ENCODE results near the gene MCRIP1.

DNA sequence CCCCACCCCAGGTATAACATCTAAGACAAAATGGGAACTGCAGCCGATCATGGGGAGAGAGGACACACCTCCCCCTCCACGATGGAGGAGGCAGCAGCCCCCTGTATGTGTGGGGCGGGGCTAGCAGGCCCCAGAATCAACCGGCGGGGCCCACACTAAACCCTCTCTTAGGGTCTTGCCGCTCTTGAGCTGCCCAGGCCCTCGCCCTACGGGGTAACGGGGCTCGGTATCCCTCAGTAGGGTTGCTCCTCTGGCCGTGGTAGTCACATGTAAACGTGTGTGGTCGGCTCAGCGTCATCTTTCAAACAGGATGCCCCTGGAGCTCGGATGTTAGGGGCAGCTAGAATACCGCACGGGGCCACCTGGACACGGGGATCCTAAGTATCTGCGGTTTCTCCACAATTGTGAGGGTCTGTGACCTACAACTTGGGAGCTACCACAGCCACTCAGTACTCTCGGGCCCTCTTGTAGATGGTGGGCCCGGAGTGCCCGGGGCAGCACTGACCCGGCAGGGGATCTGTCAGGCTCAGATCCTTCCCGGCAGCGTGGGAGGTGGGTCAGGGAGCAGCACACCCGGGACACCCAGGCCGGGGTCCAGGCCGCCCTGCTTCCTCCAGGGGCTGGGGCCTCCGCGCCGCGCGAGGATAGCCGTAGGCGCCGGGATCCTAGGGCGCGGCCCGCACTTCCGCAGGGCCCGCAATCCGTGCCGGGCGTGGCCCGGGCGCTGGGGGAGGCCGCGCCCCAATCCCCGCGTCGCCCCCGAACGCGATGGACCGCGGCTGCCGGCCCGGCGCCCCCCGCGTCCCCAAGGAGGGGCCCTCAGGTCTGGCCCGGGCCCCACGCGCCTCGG lies 37.3 kb upstream of the MCRIP1 start:
- TF ChIP-seq PML (IDR thresholded peaks at IDR 0.05; ENCODE audit: low read length) (no peak), TBL1XR1 (IDR thresholded peaks at IDR 0.05; ENCODE audit: low read depth, low read length) (no peak), RELA (IDR thresholded peaks at IDR 0.05; ENCODE audit: borderline replicate concordance, partially characterized antibody) (no peak), EZH2 (IDR thresholded peaks at IDR 0.05; ENCODE audit: borderline replicate concordance, control insufficient read depth, low read depth, low read length) (no peak)
- TF ChIP-seq, protein P1, sequence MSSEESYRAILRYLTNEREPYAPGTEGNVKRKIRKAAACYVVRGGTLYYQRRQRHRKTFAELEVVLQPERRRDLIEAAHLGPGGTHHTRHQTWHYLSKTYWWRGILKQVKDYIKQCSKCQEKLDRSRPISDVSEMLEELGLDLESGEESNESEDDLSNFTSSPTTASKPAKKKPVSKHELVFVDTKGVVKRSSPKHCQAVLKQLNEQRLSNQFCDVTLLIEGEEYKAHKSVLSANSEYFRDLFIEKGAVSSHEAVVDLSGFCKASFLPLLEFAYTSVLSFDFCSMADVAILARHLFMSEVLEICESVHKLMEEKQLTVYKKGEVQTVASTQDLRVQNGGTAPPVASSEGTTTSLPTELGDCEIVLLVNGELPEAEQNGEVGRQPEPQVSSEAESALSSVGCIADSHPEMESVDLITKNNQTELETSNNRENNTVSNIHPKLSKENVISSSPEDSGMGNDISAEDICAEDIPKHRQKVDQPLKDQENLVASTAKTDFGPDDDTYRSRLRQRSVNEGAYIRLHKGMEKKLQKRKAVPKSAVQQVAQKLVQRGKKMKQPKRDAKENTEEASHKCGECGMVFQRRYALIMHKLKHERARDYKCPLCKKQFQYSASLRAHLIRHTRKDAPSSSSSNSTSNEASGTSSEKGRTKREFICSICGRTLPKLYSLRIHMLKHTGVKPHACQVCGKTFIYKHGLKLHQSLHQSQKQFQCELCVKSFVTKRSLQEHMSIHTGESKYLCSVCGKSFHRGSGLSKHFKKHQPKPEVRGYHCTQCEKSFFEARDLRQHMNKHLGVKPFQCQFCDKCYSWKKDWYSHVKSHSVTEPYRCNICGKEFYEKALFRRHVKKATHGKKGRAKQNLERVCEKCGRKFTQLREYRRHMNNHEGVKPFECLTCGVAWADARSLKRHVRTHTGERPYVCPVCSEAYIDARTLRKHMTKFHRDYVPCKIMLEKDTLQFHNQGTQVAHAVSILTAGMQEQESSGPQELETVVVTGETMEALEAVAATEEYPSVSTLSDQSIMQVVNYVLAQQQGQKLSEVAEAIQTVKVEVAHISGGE (CRISPR knock-in tag; IDR thresholded peaks at IDR 0.05): no peak
- TF ChIP-seq, protein P2, sequence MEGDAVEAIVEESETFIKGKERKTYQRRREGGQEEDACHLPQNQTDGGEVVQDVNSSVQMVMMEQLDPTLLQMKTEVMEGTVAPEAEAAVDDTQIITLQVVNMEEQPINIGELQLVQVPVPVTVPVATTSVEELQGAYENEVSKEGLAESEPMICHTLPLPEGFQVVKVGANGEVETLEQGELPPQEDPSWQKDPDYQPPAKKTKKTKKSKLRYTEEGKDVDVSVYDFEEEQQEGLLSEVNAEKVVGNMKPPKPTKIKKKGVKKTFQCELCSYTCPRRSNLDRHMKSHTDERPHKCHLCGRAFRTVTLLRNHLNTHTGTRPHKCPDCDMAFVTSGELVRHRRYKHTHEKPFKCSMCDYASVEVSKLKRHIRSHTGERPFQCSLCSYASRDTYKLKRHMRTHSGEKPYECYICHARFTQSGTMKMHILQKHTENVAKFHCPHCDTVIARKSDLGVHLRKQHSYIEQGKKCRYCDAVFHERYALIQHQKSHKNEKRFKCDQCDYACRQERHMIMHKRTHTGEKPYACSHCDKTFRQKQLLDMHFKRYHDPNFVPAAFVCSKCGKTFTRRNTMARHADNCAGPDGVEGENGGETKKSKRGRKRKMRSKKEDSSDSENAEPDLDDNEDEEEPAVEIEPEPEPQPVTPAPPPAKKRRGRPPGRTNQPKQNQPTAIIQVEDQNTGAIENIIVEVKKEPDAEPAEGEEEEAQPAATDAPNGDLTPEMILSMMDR (IDR thresholded peaks at IDR 0.05 in 2 of 3, conservative IDR thresholded peaks at IDR 0.05 in 1 of 3; ENCODE audit: control insufficient read depth in 2 of 3, extremely low read depth in 1 of 3, insufficient read depth in 1 of 3, low read depth in 3 of 3, low read length in 3 of 3): no peak
